ENCODE data around the gene EPB41L4B.

GRCh38 chr9:109323771-109324170 is 2.9 kb upstream of the EPB41L4B start:
- TF ChIP-seq CTCF (conservative IDR thresholded peaks at IDR 0.05; ENCODE audit: low read length) = no peak
- no peak for TF ChIP-seq EZH2phosphoT487 (IDR thresholded peaks at IDR 0.05; ENCODE audit: borderline replicate concordance)
